WTC11 (cell line): ENCODE data around the gene KIAA1328.

ENCODE experiments used
- CTCF ChIP-seq: fragments of 200-600 bp; IDR thresholded peaks from 2 replicates; pipeline ENCODE4 v1.8.0; 2022; ENCODE audit warnings: antibody characterized with exemption
- E2F4 ChIP-seq: sonication (generic); formaldehyde crosslinking; IDR thresholded peaks from 2 replicates; pipeline ENCODE4 v1.8.1; 2022; ENCODE audit warnings: low read depth, mild to moderate bottlenecking, moderate library complexity, missing genetic modification reagents, borderline replicate concordance
- IRF2 ChIP-seq: sonication (generic); formaldehyde crosslinking; IDR thresholded peaks from 2 replicates; pipeline ENCODE4 v1.8.0; 2022; ENCODE audit warnings: low read depth, missing genetic modification reagents, borderline replicate concordance
- MAX ChIP-seq: sonication (generic); formaldehyde crosslinking; IDR thresholded peaks from 2 replicates; pipeline ENCODE4 v1.8.0; 2022; ENCODE audit warnings: mild to moderate bottlenecking, missing genetic modification reagents
- SP1 ChIP-seq: sonication (generic); formaldehyde crosslinking; conservative IDR thresholded peaks from 2 replicates; pipeline ENCODE4 v1.8.1; 2022; ENCODE audit warnings: missing genetic modification reagents
- USF2 ChIP-seq: sonication (generic); formaldehyde crosslinking; IDR thresholded peaks from 2 replicates; pipeline ENCODE4 v1.8.1; 2023; ENCODE audit warnings: mild to moderate bottlenecking, missing genetic modification reagents, moderate library complexity
- ZNF121 ChIP-seq: sonication (generic); formaldehyde crosslinking; IDR thresholded peaks from 2 replicates; pipeline ENCODE4 v1.8.0; 2023; ENCODE audit warnings: missing genetic modification reagents
- ZNF532 ChIP-seq: fragments of 250-450 bp; sonication (Bioruptor Pico); IDR thresholded peaks from 2 replicates; pipeline ENCODE4 v1.9.0; 2021; ENCODE audit warnings: mild to moderate bottlenecking, borderline replicate concordance
- TF ChIP-seq, protein P1 (sequence below): sonication (generic); formaldehyde crosslinking; IDR thresholded peaks from 2 replicates; pipeline ENCODE4 v1.8.0; 2022; ENCODE audit warnings: mild to moderate bottlenecking, missing genetic modification reagents

GRCh38 chr18:37207343-37207742 is 378.4 kb downstream of the KIAA1328 start:
- no peak for TF ChIP-seq CTCF
- no peak for TF ChIP-seq IRF2
- no peak for TF ChIP-seq ZNF121 (CRISPR knock-in tag)
- no peak for TF ChIP-seq SP1 (CRISPR knock-in tag)
- TF ChIP-seq MAX, result no peak
- no peak for TF ChIP-seq ZNF532 (CRISPR knock-in tag)
- TF ChIP-seq USF2 (CRISPR knock-in tag), result no peak
- no peak for TF ChIP-seq E2F4 (CRISPR knock-in tag)
- TF ChIP-seq, protein P1, sequence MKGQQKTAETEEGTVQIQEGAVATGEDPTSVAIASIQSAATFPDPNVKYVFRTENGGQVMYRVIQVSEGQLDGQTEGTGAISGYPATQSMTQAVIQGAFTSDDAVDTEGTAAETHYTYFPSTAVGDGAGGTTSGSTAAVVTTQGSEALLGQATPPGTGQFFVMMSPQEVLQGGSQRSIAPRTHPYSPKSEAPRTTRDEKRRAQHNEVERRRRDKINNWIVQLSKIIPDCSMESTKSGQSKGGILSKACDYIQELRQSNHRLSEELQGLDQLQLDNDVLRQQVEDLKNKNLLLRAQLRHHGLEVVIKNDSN (CRISPR knock-in tag), result no peak
